K562 (cell line): ENCODE measurements around the gene NPAS3. TPM values are rescaled to one million over a fixed set of nuclear protein-coding genes. Genes with fewer than 3 reads are reported as not detected.

ENCODE experiments used
- ATAC-seq: fragments of 200-7000 bp; cut with Tn5 transposase; 3 replicates; pipeline ENCODE4 v1.9.1; 2020; ENCODE audit warnings: moderate library complexity
- BruUV-seq: library from RNA; stranded (reverse); fragments of 400-500 nt; replicated peaks from 2 replicates; lab custom pipeline; 2021; lab: Mats Ljungman, UMichigan
- CTCF ChIA-PET: fragments of 300-600 bp; formaldehyde crosslinking; extraction: SDS; loops from one replicate; lab custom pipeline; 2021; ENCODE audit warnings: low intra/inter-chr PET ratio; lab: Yijun Ruan, JAX
- POLR2A ChIA-PET: fragments of 300-600, 350-650 bp; sonication (Branson Sonifier 250); formaldehyde crosslinking; extraction: SDS; loops from one replicate; lab custom pipeline; 2021; ENCODE audit warnings: antibody characterized with exemption, inconsistent platforms; lab: Yijun Ruan, JAX
- DNase-seq, 4 experiments: peaks; one replicate each; pipeline versions ENCODE4 v3.0.0 to v3.0.0-alpha.2; 2011 to 2018; ENCODE audit warnings: low spot score in 3 of 4, mixed read lengths in 3 of 4; ENCODE audit errors: extremely low read depth in 1 of 4
- FAIRE-seq: peaks from 2 replicates; lab custom pipeline; 2011; peaks lifted over from hg19 to GRCh38; lab: Jason Lieb, UNC
- H2AFZ ChIP-seq: 2 replicates; pipeline ENCODE4 v1.6.0; 2011; ENCODE audit warnings: low read depth, low read length, control low read depth, inconsistent platforms
- H3K27ac ChIP-seq: fragments of 200-600 bp; 3 replicates; pipeline ENCODE4 v1.8.0; 2011; ENCODE audit warnings: low read depth, mild to moderate bottlenecking, control low read depth, inconsistent platforms, low read length, moderate library complexity, mixed read lengths; ENCODE audit errors: extremely low read depth
- H3K27me3 ChIP-seq, 2 experiments: fragments of 300-600 bp in 1 of 2; 2 replicates in 1 of 2; 3 replicates in 1 of 2; pipeline versions ENCODE4 v1.6.0 to v1.8.0; 2011; ENCODE audit warnings: inconsistent platforms in 2 of 2, low read length in 2 of 2, mild to moderate bottlenecking in 1 of 2, mixed read lengths in 1 of 2, moderate library complexity in 1 of 2; ENCODE audit not compliant: control insufficient read depth in 2 of 2, insufficient read depth in 2 of 2
- H3K36me3 ChIP-seq: fragments of 300-600 bp; 3 replicates; pipeline ENCODE4 v1.8.0; 2011; ENCODE audit warnings: mild to moderate bottlenecking, low read length, inconsistent platforms; ENCODE audit not compliant: control insufficient read depth, insufficient read depth
- H3K4me1 ChIP-seq, 2 experiments: fragments of 200-600 bp in 1 of 2; replicated peaks in 1 of 2; 2 replicates in 1 of 2; 3 replicates in 1 of 2; pipeline versions ENCODE4 v1.5.1 to v1.8.0; 2011; ENCODE audit warnings: inconsistent platforms in 2 of 2, low read length in 2 of 2, mild to moderate bottlenecking in 1 of 2, mixed read lengths in 1 of 2, moderate library complexity in 1 of 2; ENCODE audit not compliant: control insufficient read depth in 2 of 2, insufficient read depth in 2 of 2
- H3K4me2 ChIP-seq: 2 replicates; pipeline ENCODE4 v1.6.1; 2011; ENCODE audit warnings: low read length, control low read depth, inconsistent platforms, mixed read lengths; ENCODE audit not compliant: insufficient read depth
- H3K4me3 ChIP-seq: fragments of 200-600 bp; sonication (generic), shearing (Covaris generic); 2 replicates; pipeline ENCODE4 v1.5.1; 2016; ENCODE audit warnings: control low read depth, inconsistent platforms
- H3K79me2 ChIP-seq: fragments of 200-600 bp; 3 replicates; pipeline ENCODE4 v1.8.0; 2011; ENCODE audit warnings: low read length, inconsistent platforms; ENCODE audit not compliant: control insufficient read depth, insufficient read depth
- H3K9ac ChIP-seq, 2 experiments: 2 replicates each; pipeline versions ENCODE4 v1.6.0 to v1.6.1; 2011; ENCODE audit warnings: low read depth in 2 of 2, low read length in 2 of 2, control low read depth in 1 of 2, inconsistent platforms in 1 of 2, mild to moderate bottlenecking in 1 of 2, mixed read lengths in 1 of 2; ENCODE audit not compliant: insufficient read depth in 1 of 2
- H3K9me1 ChIP-seq: one replicate; pipeline ENCODE4 v1.6.0; 2011; ENCODE audit warnings: inconsistent platforms, mild to moderate bottlenecking, low read length, moderate library complexity; ENCODE audit not compliant: control insufficient read depth, insufficient read depth
- H3K9me3 ChIP-seq: replicated peaks from 2 replicates; pipeline ENCODE4 v1.5.1; 2011; ENCODE audit warnings: low read depth, low read length, inconsistent platforms; ENCODE audit not compliant: control insufficient read depth, insufficient read depth
- H4K20me1 ChIP-seq: replicated peaks from 2 replicates; pipeline ENCODE4 v1.6.1; 2011; ENCODE audit warnings: low read length, inconsistent platforms, mixed read lengths; ENCODE audit not compliant: control insufficient read depth, insufficient read depth
- BHLHE40 ChIP-seq: IDR thresholded peaks from 2 replicates; pipeline ENCODE4 v1.6.1; 2011; ENCODE audit warnings: low read length, improper control_type of control experiment
- DACH1 ChIP-seq: fragments of 450-650 bp; IDR thresholded peaks from 2 replicates; pipeline ENCODE4 v1.6.1; 2018; ENCODE audit not compliant: partially characterized antibody
- MECOM ChIP-seq: fragments of 250-450 bp; sonication (Bioruptor Pico); IDR thresholded peaks from 2 replicates; pipeline ENCODE4 v1.8.0; 2022; ENCODE audit warnings: inconsistent platforms
- POLR3G ChIP-seq: IDR thresholded peaks from 2 replicates; pipeline ENCODE4 v1.6.1; 2011; ENCODE audit not compliant: insufficient read length, insufficient replicate concordance; ENCODE audit errors: extremely low read depth
- ZNF395 ChIP-seq: fragments of 200-800 bp; sonication (Bioruptor generic); IDR thresholded peaks from 2 replicates; pipeline ENCODE4 v1.6.1; 2017; ENCODE audit warnings: missing genetic modification characterization, missing compliant biosample characterization
- ZNF436 ChIP-seq: fragments of 250-450, 450-650 bp; sonication (Bioruptor Pico); formaldehyde crosslinking; IDR thresholded peaks from 2 replicates; pipeline ENCODE4 v1.7.0; 2020; ENCODE audit warnings: mild to moderate bottlenecking
- in situ Hi-C: fragments of 300-500 bp; cut with MboI; formaldehyde crosslinking; loops from 4 replicates; pipeline ENCODE4 v1.15.0; 2018; ENCODE audit warnings: inconsistent platforms, mixed read lengths
- intact Hi-C: fragments of 100-400 bp; cut with micrococcal nuclease; formaldehyde crosslinking; loops from 2 replicates; pipeline ENCODE4 v1.14.2; 2022
- polyA plus RNA-seq, 8 experiments: library from polyadenylated mRNA; depleted of rRNA in 4 of 8; stranded (reverse) in 5 of 8; unstranded in 3 of 8; fragments of >200 nt; fragmentation: Nextera tagmentation in 2 of 8; fragmentation: Illumina TruSeq in 1 of 8; extraction: Ambion mirVana in 2 of 8; extraction: Trizol in 1 of 8; gene quantifications; 2 replicates each; pipeline versions ENCODE4 v1.2.1 to v1.2.3, GENCODE V29; 2011 to 2014; ENCODE audit warnings: inconsistent platforms in 1 of 8, missing spikeins in 1 of 8
- total RNA-seq, 7 experiments: library from RNA; depleted of rRNA in 6 of 7; stranded (reverse); fragments of >200 nt in 6 of 7; fragmentation: Illumina TruSeq in 2 of 7; extraction: Trizol in 2 of 7; gene quantifications; 2 replicates each; pipeline versions ENCODE4 v1.2.1 to v1.2.3, GENCODE V29; 2011 to 2021; ENCODE audit warnings: low replicate concordance in 1 of 7
- TF ChIP-seq, protein P1 (sequence below): fragments of 450-650 bp; formaldehyde crosslinking; IDR thresholded peaks from 2 replicates; pipeline ENCODE4 v1.4.0; 2020; ENCODE audit warnings: mild to moderate bottlenecking

The NPAS3 gene
- total and polyA plus RNA-seq, 9 of the 15 experiments (the other 6 are each of a cell fraction or from before 2014, with no cell fraction given): 0.04 TPM; not detected in 8

- TF ChIP-seq, protein P1, sequence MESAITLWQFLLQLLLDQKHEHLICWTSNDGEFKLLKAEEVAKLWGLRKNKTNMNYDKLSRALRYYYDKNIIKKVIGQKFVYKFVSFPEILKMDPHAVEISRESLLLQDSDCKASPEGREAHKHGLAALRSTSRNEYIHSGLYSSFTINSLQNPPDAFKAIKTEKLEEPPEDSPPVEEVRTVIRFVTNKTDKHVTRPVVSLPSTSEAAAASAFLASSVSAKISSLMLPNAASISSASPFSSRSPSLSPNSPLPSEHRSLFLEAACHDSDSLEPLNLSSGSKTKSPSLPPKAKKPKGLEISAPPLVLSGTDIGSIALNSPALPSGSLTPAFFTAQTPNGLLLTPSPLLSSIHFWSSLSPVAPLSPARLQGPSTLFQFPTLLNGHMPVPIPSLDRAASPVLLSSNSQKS (CRISPR knock-in tag): no peak
- TF ChIP-seq ZNF436 (CRISPR knock-in tag) (no peak), DACH1 (no peak)
- TF ChIP-seq, all 486 proteins: peak for 0
Measured at GRCh38 chr14:32991691-32992090, 53.0 kb downstream of the NPAS3 start (continued).

DNA sequence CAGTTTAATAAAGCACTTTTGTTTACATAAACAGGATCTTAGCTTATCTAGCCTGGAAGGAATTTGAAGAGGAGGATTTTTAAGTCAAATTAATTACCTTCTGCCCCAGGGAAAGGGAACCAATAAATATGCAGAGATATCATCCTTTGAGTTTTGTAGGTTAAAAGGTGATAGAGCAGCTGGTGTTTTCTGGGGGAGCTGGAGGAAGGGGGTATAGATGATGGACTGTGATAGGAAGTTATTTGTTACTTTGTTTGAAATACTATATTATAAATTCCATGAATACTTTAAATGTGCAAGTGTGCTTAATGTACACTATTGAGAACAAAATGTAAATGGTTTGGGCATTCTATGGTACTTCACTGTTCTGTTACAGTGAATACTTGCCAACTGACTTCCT is 55.2 kb downstream of the NPAS3 start:
- no peak overlapping the region for H3K4me2 ChIP-seq
- ChIA-PET POLR2A (no interaction called here), CTCF (no interaction called here)
- no TSS peak for BruUV-seq
- no peak for FAIRE-seq
- no peak for DNase-seq
- TF ChIP-seq POLR3G (no peak), MECOM (CRISPR knock-in tag) (no peak), BHLHE40 (no peak), ZNF395 (no peak)
- intact Hi-C loops (no loop called here), in situ Hi-C loops (no loop called here)
- no peaks in the 10 kb centered on the region for H3K79me2 ChIP-seq
- H3K4me3 ChIP-seq: no peak overlapping the region
- no peaks in the 10 kb centered on the region for H4K20me1 ChIP-seq
- no peaks in the 10 kb centered on the region for H3K9me3 ChIP-seq
- H3K36me3 ChIP-seq: no peaks in the 10 kb centered on the region
- H3K4me1 ChIP-seq: no peaks in the 10 kb centered on the region
- H3K9ac ChIP-seq: no peak overlapping the region
- no peaks in the 10 kb centered on the region for H3K27me3 ChIP-seq
- no peak overlapping the region for H2AFZ ChIP-seq
- H3K9me1 ChIP-seq: no peaks in the 10 kb centered on the region
- no peak for ATAC-seq
- no peak overlapping the region for H3K27ac ChIP-seq
